Measurements from ENCODE around the gene STK26.
A peak's percentile ranks its signal among the peaks of the same experiment; 100 is the strongest.
"Not testable (repeated sequence)": the region's sequence is repeated elsewhere in the genome, so short reads cannot be mapped to it uniquely, and the experiment has no call there.

The STK26 gene

DNA sequence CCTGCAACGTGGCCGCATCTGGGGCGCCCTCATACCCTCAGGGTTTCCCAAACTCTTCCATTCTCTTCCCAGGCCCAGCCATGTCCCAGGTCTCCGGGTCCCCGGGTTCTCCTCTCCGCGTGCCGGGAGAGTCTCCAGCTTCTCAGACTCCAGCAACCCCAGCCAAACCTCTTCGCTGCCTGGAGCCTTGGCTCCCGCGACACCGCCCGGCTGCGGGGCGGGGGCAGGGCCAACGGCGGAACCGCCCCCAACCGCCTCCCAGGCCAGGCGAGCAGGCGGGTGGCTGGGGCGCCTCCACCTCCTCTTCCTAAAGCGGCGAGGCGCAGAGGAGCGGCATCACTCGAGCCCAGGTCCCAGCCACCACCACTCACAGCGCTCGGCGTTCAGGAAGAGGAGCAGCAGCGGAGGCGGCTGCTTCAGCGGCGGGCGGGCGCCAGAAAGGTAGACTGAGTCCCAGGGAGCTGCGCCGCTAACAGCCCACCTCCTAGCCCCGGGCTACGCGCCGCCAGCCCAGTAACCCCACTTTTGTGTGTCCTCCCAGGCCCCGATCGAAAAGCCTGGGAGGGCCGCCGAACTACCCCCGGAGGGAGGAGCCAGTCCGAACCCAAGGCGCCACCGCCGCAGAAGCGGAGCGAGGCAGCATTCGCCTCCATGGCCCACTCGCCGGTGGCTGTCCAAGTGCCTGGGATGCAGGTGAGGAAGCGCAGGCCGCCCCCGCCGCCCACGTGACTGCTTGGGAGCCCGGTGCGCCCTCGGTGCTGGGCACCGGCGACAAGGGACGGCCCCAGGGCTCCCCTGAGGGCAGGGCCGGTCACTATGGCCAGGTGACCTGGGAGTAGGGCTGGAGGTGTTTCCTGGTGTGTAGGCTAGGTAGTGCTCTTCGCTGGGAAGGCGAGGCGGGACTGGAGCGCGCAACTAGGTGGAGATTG, at the start of gene STK26:
STK26 (plus strand) TSS at position 336 of the 929 bp plus-strand sequence; CDS start at position 652, 316 bp downstream.
- DNase-seq = peak in 6 of 14 donors; percentile 10 to 53 (median 15)

GRCh38 chrX:131975851-131976250, 47.3 kb upstream of the STK26 start:
- DNase-seq = no peak

DNA sequence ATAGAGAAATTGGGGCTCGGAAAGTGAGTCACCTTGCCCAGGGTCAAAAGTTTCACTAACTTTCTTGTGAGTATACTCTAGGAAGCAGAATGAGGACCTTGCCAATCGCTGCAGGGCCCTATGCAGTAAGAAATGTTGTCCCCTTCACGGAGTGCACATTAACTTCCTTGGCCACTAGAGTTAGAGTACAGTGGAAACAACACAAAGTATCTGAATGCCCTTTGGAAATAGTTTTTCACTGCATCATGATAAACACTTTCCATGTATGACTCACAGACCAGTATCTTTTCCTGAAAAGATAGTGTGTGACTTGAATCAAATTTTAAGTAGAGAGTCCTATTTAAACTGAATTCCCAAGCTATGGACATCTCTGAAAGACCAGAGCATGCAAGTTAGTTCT, 45.5 kb upstream of the STK26 start:
- no peak for DNase-seq

DNA sequence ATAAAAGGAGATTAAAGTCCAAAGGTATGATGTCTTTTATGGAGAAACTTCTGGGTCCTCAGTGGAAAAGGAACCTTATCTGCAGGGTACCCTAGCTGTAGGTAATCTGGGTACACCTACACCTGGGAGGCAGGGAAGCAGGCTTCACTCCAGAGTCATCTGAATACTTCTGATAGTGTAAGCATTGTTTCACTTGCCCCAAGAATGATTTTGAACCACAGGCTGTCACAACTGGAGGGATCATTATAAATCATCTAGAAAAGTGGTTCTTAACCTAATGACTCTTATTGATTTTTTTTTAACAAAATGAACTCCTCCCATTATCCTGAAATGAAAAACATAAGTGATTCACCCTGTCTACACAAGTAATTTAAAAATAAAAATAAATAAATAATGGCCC, 44.0 kb upstream of the STK26 start:
- DNase-seq = no peak

- DNase-seq = no peak
Measured at GRCh38 chrX:131985526-131986049, 37.5 kb upstream of the STK26 start.

GRCh38 chrX:131987252-131987651, 35.9 kb upstream of the STK26 start:
- no peak for DNase-seq

DNA sequence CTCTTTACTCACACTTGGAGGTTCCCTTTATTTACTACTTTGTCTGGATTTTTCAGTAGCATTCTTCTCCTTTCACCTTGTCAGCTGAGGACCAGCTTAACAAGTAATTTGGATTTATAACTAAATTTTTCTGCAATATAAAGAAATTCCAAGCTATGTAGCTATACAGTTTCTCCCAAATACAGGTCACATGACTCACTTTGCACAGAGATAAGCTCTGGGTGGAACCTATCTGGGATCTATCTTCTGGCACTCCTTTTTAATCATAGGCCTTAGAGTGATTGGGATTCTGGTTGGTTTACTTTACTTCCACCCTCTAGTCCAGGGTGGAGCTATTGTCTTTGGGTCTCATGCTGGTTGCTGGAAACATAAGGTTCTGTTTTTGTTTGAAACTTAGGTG, 34.9 kb upstream of the STK26 start:
- DNase-seq = no peak

- no peak for DNase-seq
Measured at GRCh38 chrX:132001127-132001526, 22.0 kb upstream of the STK26 start.

GRCh38 chrX:132004728-132005127, 18.4 kb upstream of the STK26 start:
- DNase-seq = no peak

GRCh38 chrX:132009350-132009749, 13.8 kb upstream of the STK26 start:
- DNase-seq = no peak

DNA sequence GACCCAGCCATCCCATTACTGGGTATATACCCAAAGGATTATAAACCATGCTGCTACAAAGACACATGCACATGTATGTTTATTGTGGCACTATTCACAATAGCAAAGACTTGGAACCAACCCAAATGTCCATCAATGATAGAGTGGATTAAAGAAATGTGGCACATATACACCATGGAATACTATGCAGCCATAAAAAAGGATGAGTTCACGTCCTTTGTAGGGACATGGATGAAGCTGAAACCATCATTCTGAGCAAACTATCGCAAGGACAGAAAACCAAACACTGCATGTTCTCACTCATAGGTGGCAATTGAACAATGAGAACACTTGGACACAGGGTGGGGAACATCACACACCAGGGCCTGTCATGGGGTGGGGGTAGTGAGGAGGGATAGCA, 12.9 kb upstream of the STK26 start:
- not testable (repeated sequence) for DNase-seq

- DNase-seq = no peak
Measured at GRCh38 chrX:132015875-132016274, 7.2 kb upstream of the STK26 start.

GRCh38 chrX:132016628-132017430, 6.3 kb upstream of the STK26 start:
- DNase-seq = no peak

- no peak for DNase-seq
Measured at GRCh38 chrX:132017431-132018185, 5.5 kb upstream of the STK26 start.

GRCh38 chrX:132022198-132022966, 720 bp upstream of the STK26 start:
- DNase-seq = no peak

- peak in 1 of 14 donors; percentile 53 for DNase-seq
Measured at GRCh38 chrX:132023896-132024386, 839 bp downstream of the STK26 start.

DNA sequence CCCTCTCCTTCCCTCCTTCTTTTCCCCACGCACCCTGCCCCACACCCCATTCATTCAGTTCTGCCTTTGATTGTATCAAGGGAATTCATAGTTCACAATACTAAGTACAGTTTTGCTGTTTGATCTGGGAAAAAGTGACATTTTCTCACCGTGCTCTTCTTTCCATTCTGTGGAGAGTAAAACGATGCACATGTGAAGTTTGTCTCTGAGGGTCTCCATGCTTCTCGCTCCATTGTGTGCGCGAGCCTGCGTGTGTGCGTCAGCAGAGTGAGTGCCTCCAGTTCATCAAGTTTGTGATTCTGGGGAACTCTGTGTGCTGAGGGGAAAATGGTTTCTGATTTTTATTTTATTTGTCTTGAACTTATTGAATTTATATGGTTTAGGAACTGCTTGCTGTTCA, 1.9 kb downstream of the STK26 start:
- no peak for DNase-seq

- no peak for DNase-seq
Measured at GRCh38 chrX:132030264-132030663, 7.2 kb downstream of the STK26 start.

GRCh38 chrX:132031867-132032266, 8.8 kb downstream of the STK26 start:
- DNase-seq = no peak

DNA sequence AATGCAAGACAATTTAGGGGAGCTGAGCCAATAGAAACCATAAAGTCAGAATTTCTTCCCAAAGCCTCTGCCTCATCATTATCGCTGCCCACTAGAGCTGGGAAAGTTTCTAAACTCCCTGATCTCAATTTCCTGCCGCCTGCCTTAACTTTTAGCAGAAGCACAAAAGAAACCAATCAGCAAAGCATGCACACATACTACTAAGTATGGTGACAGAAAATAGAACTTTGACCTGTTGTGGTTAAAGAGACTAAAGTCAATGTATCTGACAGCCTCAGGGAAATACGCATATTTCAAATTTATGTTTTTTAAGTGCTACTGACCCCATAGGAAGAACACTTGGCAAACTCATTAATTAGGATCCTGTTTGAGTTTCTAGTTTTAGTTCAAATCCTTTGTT, 10.1 kb downstream of the STK26 start:
- no peak for DNase-seq

- no peak for DNase-seq
Measured at GRCh38 chrX:132034648-132035047, 11.5 kb downstream of the STK26 start.

Data from C1 segment of cervical spinal cord (tissue), 14 donors.